ENCODE results near the gene CARNS1. TPM values are rescaled to one million over a fixed set of nuclear protein-coding genes. Genes with fewer than 3 reads are reported as not detected.

Gene CARNS1
- polyA plus RNA-seq (not detected in 2 replicates), polyA minus RNA-seq (not detected in 2 replicates)

- no peak for TF ChIP-seq REST (IDR thresholded peaks at IDR 0.05; ENCODE audit: borderline replicate concordance)
- TF ChIP-seq EP300 (conservative IDR thresholded peaks at IDR 0.05; ENCODE audit: poor library complexity, severe bottlenecking) = no peak
- TF ChIP-seq CTCF (IDR thresholded peaks at IDR 0.05; ENCODE audit: poor library complexity, severe bottlenecking) = no peak
- TF ChIP-seq TAF1 (IDR thresholded peaks at IDR 0.05; ENCODE audit: low read depth) = no peak
- no peak for TF ChIP-seq POLR2AphosphoS5 (IDR thresholded peaks at IDR 0.05)
- H3K4me2 ChIP-seq (ENCODE audit: low read length) = no peak within 1 kb of the TSS
- peaks cover 23% of the 10 kb centered on the region for H3K27me3 ChIP-seq (ENCODE audit: insufficient read depth, low read depth, low read length)
- H3F3A ChIP-seq (ENCODE audit: insufficient read depth, low read length, poor library complexity, severe bottlenecking) = no peaks in the 10 kb centered on the region
- no peaks in the 10 kb centered on the region for H3K79me2 ChIP-seq (replicated peaks; ENCODE audit: insufficient read depth, low read length)
- no peak within 1 kb of the TSS for H2AFZ ChIP-seq (ENCODE audit: low read depth, low read length)
- no peaks in the 10 kb centered on the region for H3K9me2 ChIP-seq (ENCODE audit: insufficient read depth, low read length)
- H3K27ac ChIP-seq (ENCODE audit: low read length) = no peak within 1 kb of the TSS
- no peaks in the 10 kb centered on the region for H3K9me3 ChIP-seq (ENCODE audit: low read length)
- H4K20me1 ChIP-seq (ENCODE audit: insufficient read depth) = no peaks in the 10 kb centered on the region
- H3K36me3 ChIP-seq (ENCODE audit: insufficient read depth, low read length) = no peaks in the 10 kb centered on the region
- no peak within 1 kb of the TSS for H3K4me3 ChIP-seq (ENCODE audit: low read length)
- H3K9ac ChIP-seq (ENCODE audit: low read length) = no peak within 1 kb of the TSS
Observed at GRCh38 chr11:67415501-67416304, at the start of gene CARNS1. TSS of gene CARNS1 (plus strand) at chr11:67415678. CDS start at chr11:67416200, 522 bp downstream.

GRCh38 chr11:67365736-67366444 lies 49.6 kb upstream of the CARNS1 start:
- Histone ChIP-seq H3K27me3 (ENCODE audit: insufficient read depth, low read depth, low read length) (no peaks in the 10 kb centered on the region), H3K4me3 (ENCODE audit: low read length) (no peak overlapping the region), H3K9ac (ENCODE audit: low read length) (no peak overlapping the region), H3K36me3 (ENCODE audit: insufficient read depth, low read length) (no peaks in the 10 kb centered on the region), H4K20me1 (ENCODE audit: insufficient read depth) (no peaks in the 10 kb centered on the region), H3F3A (ENCODE audit: insufficient read depth, low read length, poor library complexity, severe bottlenecking) (no peaks in the 10 kb centered on the region), H3K9me2 (ENCODE audit: insufficient read depth, low read length) (no peaks in the 10 kb centered on the region), H2AFZ (ENCODE audit: low read depth, low read length) (no peak overlapping the region), H3K9me3 (ENCODE audit: low read length) (no peaks in the 10 kb centered on the region), H3K4me2 (ENCODE audit: low read length) (no peak overlapping the region), H3K27ac (ENCODE audit: low read length) (no peak overlapping the region), H3K79me2 (replicated peaks; ENCODE audit: insufficient read depth, low read length) (no peaks in the 10 kb centered on the region)
- TF ChIP-seq REST (IDR thresholded peaks at IDR 0.05; ENCODE audit: borderline replicate concordance) = no peak

All from neural cell (in vitro differentiated cells).